T-cell (primary cell): ENCODE measurements around the gene RUNX1. TPM values are rescaled to one million over a fixed set of nuclear protein-coding genes. Genes with fewer than 3 reads are reported as not detected.

Source experiments
- ATAC-seq, 4 experiments: fragments of 200-7000 bp in 3 of 4; fragments of 150-1000 bp in 1 of 4; cut with Tn5 transposase; replicated peaks in 1 of 4; 1 replicate in 3 of 4; 2 replicates in 1 of 4; pipeline ENCODE4 v1.10.0; 2021; ENCODE audit warnings: moderate library complexity in 3 of 4, mild to moderate bottlenecking in 2 of 4, moderate number of reproducible peaks in 1 of 4
- CTCF ChIA-PET, 2 donors: fragments of 300-600 bp; sonication (Branson Sonifier 250); formaldehyde crosslinking; loops; one replicate each; lab custom pipeline; 2022; ENCODE audit warnings: antibody characterized with exemption in 2 of 2; lab: Charles Lee
- POLR2A ChIA-PET, 2 donors: fragments of 300-600 bp; sonication (Branson Sonifier 250); formaldehyde crosslinking; loops; one replicate each; lab custom pipeline; 2022; ENCODE audit warnings: antibody characterized with exemption in 2 of 2; lab: Charles Lee
- DNase-seq, 35 experiments: peaks; one replicate each; pipeline versions ENCODE4 v3.0.0 to v3.0.0-alpha.2; 2013 to 2023
- H3K27ac ChIP-seq: one replicate; pipeline ENCODE4 v1.5.1; 2013; ENCODE audit warnings: low read length
- H3K27me3 ChIP-seq, 2 experiments: replicated peaks in 1 of 2; 1 replicate in 1 of 2; 2 replicates in 1 of 2; pipeline versions ENCODE4 v1.6.1 to v1.7.0; 2013; ENCODE audit warnings: low read length in 1 of 2, mixed read lengths in 1 of 2; ENCODE audit not compliant: control insufficient read depth in 2 of 2, insufficient read depth in 2 of 2; ENCODE audit errors: extremely low read depth in 1 of 2
- H3K36me3 ChIP-seq, 2 donors: 1 replicate in 1 of 2; 2 replicates in 1 of 2; pipeline versions ENCODE4 v1.6.1 to v1.7.0; 2013; ENCODE audit warnings: low read length in 1 of 2; ENCODE audit not compliant: control insufficient read depth in 2 of 2, insufficient read depth in 1 of 2; ENCODE audit errors: extremely low read depth in 1 of 2
- H3K4me1 ChIP-seq, 2 experiments: 1 replicate in 1 of 2; 2 replicates in 1 of 2; pipeline versions ENCODE4 v1.6.1 to v1.7.0; 2013; ENCODE audit warnings: low read length in 2 of 2, mixed read lengths in 1 of 2; ENCODE audit not compliant: insufficient read depth in 2 of 2, control insufficient read depth in 1 of 2; ENCODE audit errors: extremely low read depth in 1 of 2
- H3K4me3 ChIP-seq, 2 donors: 1 replicate in 1 of 2; 2 replicates in 1 of 2; pipeline versions ENCODE4 v1.5.1 to v1.7.0; 2013; ENCODE audit warnings: mild to moderate bottlenecking in 2 of 2, low read length in 1 of 2, moderate library complexity in 1 of 2; ENCODE audit not compliant: control insufficient read depth in 1 of 2; ENCODE audit errors: extremely low read depth in 1 of 2
- H3K9me3 ChIP-seq: 2 replicates; pipeline ENCODE4 v1.7.0; 2013
- H3K27ac Mint-ChIP-seq, 2 donors: one replicate each; pipeline ENCODE4 v1.8.0; 2020 to 2021; ENCODE audit warnings: mild to moderate bottlenecking in 2 of 2, mixed read lengths in 2 of 2
- H3K27me3 Mint-ChIP-seq, 2 donors: one replicate each; pipeline ENCODE4 v1.8.0; 2021 to 2022; ENCODE audit warnings: mixed read lengths in 2 of 2
- H3K36me3 Mint-ChIP-seq: one replicate; pipeline ENCODE4 v1.8.0; 2021; ENCODE audit warnings: mixed read lengths
- H3K4me1 Mint-ChIP-seq, 3 donors: one replicate each; pipeline ENCODE4 v1.8.0; 2020 to 2022; ENCODE audit warnings: mixed read lengths in 3 of 3, mild to moderate bottlenecking in 1 of 3
- H3K4me3 Mint-ChIP-seq, 3 donors: one replicate each; pipeline ENCODE4 v1.8.0; 2020 to 2022; ENCODE audit warnings: mild to moderate bottlenecking in 3 of 3, mixed read lengths in 3 of 3, moderate library complexity in 3 of 3
- H3K9me3 Mint-ChIP-seq, 3 donors: one replicate each; pipeline ENCODE4 v1.8.0; 2020 to 2022; ENCODE audit warnings: mixed read lengths in 3 of 3
- WGBS: methylation state at CpG from one replicate; pipeline ENCODE4 v1.1.5; 2013; ENCODE audit warnings: missing lambda C conversion rate; ENCODE audit not compliant: insufficient coverage; 5-methylcytosine and 5-hydroxymethylcytosine counted together
- total RNA-seq, 35 experiments: library from RNA in 6 of 35; stranded (reverse) in 6 of 35; fragments of 120-200 nt in 1 of 35; gene quantifications; one replicate each; pipeline versions ENCODE4 v1.2.1 to v1.2.4 and lab custom pipeline; 2013 to 2026

RUNX1 gene
- total RNA-seq, 5 donors from 2014 or later (not counting 1 experiment from before 2014, with no cell fraction given), result 87.0 to 117 (median 104) TPM

DNA sequence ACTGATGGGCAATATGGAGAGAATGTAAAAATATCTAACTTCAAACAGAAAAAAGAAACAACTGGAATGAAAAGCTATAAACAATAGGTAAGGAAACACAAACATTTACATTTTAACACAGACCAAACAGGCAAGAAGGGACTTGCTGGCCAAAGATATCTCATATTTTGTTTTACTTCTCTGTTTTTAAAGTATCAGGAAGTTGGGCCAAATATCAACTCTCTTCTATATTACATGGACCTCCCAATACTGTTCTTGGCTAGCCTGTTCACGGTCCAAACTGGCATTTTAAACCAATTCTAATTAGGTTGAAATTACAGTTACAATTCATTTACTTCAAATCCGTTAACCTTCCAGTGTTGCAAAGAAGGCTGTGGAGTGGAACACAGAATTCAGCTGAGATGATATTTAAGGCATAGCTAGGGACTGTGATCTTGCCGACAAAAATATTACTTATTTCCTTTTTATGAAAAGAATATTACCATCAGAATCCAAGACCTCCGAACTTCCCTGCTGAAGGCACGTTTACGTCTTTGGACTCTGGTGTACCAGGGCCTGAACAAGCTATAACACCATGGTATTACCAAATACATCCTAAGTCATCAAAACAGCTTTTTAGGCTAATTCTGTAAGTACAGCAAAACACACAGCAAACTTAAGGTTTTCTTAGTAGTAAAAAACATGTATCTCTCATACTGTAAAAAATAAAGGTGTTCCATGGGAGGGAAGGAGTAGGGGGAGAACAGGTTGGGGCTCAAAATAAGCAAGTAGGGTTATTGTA lies 165.4 kb downstream of the RUNX1 start:
- POLR2A ChIA-PET, result interaction anchor here in 1 of 2 donors (0.6 kb wide), 1 partner anchor 322 kb away, joined by 7 read pairs; no protein-coding TSS in a partner anchor
- H3K4me1 ChIP-seq, result peaks cover 32 to 42% of the 10 kb centered on the region in 2 experiments
- peak overlapping the region; percentile 22 to 61 for H3K27ac Mint-ChIP-seq

DNA sequence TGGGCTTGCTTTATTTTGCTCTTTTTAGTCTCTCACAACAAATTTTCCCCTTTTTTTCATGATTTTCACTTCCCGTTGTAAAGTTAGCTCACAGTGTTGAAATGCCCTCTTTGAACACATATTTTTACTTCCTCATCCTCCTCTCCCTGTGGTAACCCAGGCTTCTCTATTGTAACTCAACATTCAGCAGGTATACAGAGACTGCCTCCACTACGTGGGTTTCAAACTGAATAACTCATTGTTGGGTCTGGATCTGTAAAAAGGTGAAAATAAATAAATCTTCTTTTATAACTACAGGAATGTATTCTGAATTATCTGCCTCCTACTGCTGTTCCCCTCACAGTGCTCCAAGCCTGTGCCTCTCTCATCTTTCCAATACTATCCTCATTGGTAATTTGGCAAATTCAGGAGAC lies 166.4 kb downstream of the RUNX1 start:
- no peak for ATAC-seq
- Mint-ChIP-seq H3K4me3 (peak overlapping the region in 2 of 3 donors; percentile 4 to 52), H3K27me3 (no peaks in the 10 kb centered on the region), H3K27ac (peak overlapping the region; percentile 2 to 69), H3K4me1 (peaks cover 62 to 70% (median 63%) of the 10 kb centered on the region in 3 donors), H3K9me3 (no peaks in the 10 kb centered on the region), H3K36me3 (peaks cover 36% of the 10 kb centered on the region)
- Histone ChIP-seq H3K4me3 (no peak overlapping the region), H3K27me3 (no peaks in the 10 kb centered on the region), H3K4me1 (peaks cover 24 to 41% of the 10 kb centered on the region in 2 experiments), H3K27ac (no peak overlapping the region), H3K9me3 (no peaks in the 10 kb centered on the region), H3K36me3 (peaks cover 0 to 15% of the 10 kb centered on the region in 2 donors)
- CTCF ChIA-PET, result interaction anchor here in 1 of 2 donors (0.6 to 0.7 kb wide), 2 partner anchors 127 to 143 kb away, joined by 4 to 5 read pairs; no protein-coding TSS in a partner anchor
- no peak for DNase-seq
- POLR2A ChIA-PET, result no interaction called here
- 64% methylated on average over 1 of the region's 2 CpGs for WGBS

More for the DNA sequence above, 165.4 kb downstream of the RUNX1 start:
- H3K36me3 ChIP-seq, result peaks cover 0 to 9% of the 10 kb centered on the region in 2 donors
- no peaks in the 10 kb centered on the region for H3K9me3 ChIP-seq
- no peaks in the 10 kb centered on the region for H3K27me3 Mint-ChIP-seq
- H3K9me3 Mint-ChIP-seq, result no peaks in the 10 kb centered on the region
- no peak overlapping the region for H3K27ac ChIP-seq
- no peak overlapping the region for H3K4me3 ChIP-seq
- H3K4me1 Mint-ChIP-seq, result peaks cover 63 to 70% (median 66%) of the 10 kb centered on the region in 3 donors
- peaks cover 26% of the 10 kb centered on the region for H3K36me3 Mint-ChIP-seq
- CTCF ChIA-PET, result interaction anchor here in 1 of 2 donors (0.5 to 1.6 kb wide), 2 partner anchors 117 to 517 kb away, joined by 3 to 4 read pairs; no protein-coding TSS in a partner anchor
- DNase-seq, result no peak
- H3K4me3 Mint-ChIP-seq, result peak overlapping the region; percentile 4 to 37 (median 31)
- no peaks in the 10 kb centered on the region for H3K27me3 ChIP-seq
- 62% methylated on average over 2 of the region's 6 CpGs for WGBS
- no peak for ATAC-seq

DNA sequence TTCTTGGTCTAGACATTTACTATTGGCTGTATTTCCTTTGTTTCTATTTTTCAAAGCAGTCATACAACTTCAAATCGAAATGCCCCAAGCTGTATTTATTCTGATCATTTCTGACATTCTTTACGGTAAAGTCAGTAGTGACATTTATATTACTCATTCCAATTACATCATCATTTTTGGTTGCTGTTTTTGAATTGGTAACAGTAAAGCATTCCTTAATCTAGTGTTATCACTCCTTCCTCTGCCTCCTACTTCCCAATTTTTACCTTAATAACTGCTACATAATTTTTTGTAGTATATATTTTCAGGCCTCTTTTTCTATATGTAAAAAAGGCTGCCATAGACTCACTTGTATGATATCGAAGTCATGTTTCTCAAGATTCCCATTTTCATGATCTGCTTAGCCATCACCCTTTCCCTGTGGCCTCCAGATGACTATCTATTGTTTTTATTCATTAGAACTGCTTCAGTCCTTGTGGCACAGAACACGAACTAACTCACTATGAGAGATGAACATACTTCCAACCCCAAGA lies 167.2 kb downstream of the RUNX1 start:
- Mint-ChIP-seq H3K27me3 (no peaks in the 10 kb centered on the region), H3K36me3 (peaks cover 41% of the 10 kb centered on the region), H3K9me3 (no peaks in the 10 kb centered on the region), H3K4me1 (peaks cover 57 to 65% (median 59%) of the 10 kb centered on the region in 3 donors), H3K27ac (peak overlapping the region; percentile 41), H3K4me3 (no peak overlapping the region)
- ChIA-PET CTCF (interaction anchor here in 1 of 2 donors (0.6 to 0.7 kb wide), 2 partner anchors 128 to 143 kb away, joined by 4 to 5 read pairs; no protein-coding TSS in a partner anchor), POLR2A (no interaction called here)
- Histone ChIP-seq H3K9me3 (no peaks in the 10 kb centered on the region), H3K4me1 (peaks cover 16 to 34% of the 10 kb centered on the region in 2 experiments), H3K4me3 (no peak overlapping the region), H3K36me3 (peaks cover 4 to 23% of the 10 kb centered on the region in 2 donors), H3K27me3 (no peaks in the 10 kb centered on the region), H3K27ac (no peak overlapping the region)
- ATAC-seq (no peak), DNase-seq (no peak)
- no CpG with 5 or more reads among the region's 4 CpGs for WGBS

DNA sequence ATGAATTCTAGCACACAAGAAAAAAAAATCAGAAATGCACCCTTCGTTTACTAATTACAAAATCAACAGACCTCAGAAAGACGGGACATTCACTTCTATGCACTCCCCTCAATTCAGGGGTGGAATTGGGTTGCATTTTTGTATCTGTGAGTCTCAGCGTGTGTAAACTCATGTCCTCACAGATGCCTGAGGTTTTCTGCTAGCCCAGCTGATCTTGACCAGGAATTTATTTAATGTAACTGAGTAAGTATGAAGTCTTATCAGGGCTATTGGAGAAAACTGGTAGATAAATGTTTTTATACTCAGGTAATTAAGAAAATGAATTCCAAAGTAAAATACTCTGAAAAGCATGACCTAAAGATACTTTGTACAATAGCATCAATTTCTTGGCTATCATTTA lies 167.7 kb downstream of the RUNX1 start:
- Mint-ChIP-seq H3K36me3 (peaks cover 41% of the 10 kb centered on the region), H3K4me3 (no peak overlapping the region), H3K27ac (peak overlapping the region; percentile 60 to 72), H3K9me3 (no peaks in the 10 kb centered on the region), H3K4me1 (peaks cover 52 to 65% (median 60%) of the 10 kb centered on the region in 3 donors), H3K27me3 (no peaks in the 10 kb centered on the region)
- ATAC-seq (no peak), DNase-seq (no peak)
- no peak overlapping the region for H3K27ac ChIP-seq
- POLR2A ChIA-PET, result no interaction called here
- H3K4me3 ChIP-seq, result no peak overlapping the region
- no CpG with 5 or more reads among the region's 3 CpGs for WGBS
- CTCF ChIA-PET, result no interaction called here
- H3K27me3 ChIP-seq, result no peaks in the 10 kb centered on the region
- peaks cover 12 to 33% of the 10 kb centered on the region in 2 experiments for H3K4me1 ChIP-seq
- no peaks in the 10 kb centered on the region for H3K9me3 ChIP-seq
- H3K36me3 ChIP-seq, result peaks cover 4 to 23% of the 10 kb centered on the region in 2 donors

DNA sequence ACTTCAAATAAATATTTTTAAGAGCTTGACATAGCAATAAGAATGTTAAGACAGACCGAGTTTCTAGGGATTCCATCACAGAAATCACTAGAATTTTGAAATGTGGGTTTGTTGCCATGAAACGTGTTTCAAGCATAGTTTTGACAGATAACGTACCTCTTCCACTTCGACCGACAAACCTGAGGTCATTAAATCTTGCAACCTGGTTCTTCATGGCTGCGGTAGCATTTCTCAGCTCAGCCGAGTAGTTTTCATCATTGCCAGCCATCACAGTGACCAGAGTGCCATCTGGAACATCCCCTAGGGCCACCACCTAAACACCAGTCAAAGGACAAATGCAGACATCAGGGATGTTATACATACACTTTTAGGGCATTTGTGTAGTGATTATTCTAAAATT lies 168.7 kb downstream of the RUNX1 start:
- Histone ChIP-seq H3K4me3 (no peak overlapping the region), H3K27me3 (no peaks in the 10 kb centered on the region), H3K36me3 (peaks cover 4 to 33% of the 10 kb centered on the region in 2 donors), H3K9me3 (no peaks in the 10 kb centered on the region), H3K27ac (no peak overlapping the region), H3K4me1 (peaks cover 3 to 25% of the 10 kb centered on the region in 2 experiments)
- peaks cover 48 to 61% (median 52%) of the 10 kb centered on the region in 3 donors for H3K4me1 Mint-ChIP-seq
- DNase-seq (no peak), ATAC-seq (no peak)
- H3K27ac Mint-ChIP-seq, result no peak overlapping the region
- 96% methylated on average over 6 of the region's 7 CpGs for WGBS
- no peaks in the 10 kb centered on the region for H3K9me3 Mint-ChIP-seq
- no peak overlapping the region for H3K4me3 Mint-ChIP-seq
- CTCF ChIA-PET, result interaction anchor here in 1 of 2 donors (0.6 kb wide), 1 partner anchor 639 kb away, joined by 3 read pairs; no protein-coding TSS in a partner anchor
- H3K36me3 Mint-ChIP-seq, result peaks cover 49% of the 10 kb centered on the region
- POLR2A ChIA-PET, result no interaction called here
- no peaks in the 10 kb centered on the region for H3K27me3 Mint-ChIP-seq

DNA sequence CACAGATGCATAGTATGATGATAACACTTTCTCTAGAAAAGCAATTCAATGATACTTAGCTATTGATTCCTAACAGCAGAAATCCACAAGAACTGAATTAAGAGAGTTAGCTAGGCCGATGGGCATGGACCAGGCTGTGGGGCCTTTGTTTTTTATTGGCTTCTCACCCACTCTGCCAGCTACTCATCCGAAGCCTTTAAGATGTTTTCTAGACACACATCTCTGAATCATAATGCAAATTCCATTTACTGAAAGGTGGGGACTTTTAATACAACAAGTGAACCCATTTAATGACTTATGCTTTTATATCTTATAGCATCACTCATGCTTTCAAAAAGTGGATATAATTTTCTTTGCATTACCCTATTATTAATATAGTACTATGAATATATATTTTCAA lies 170.2 kb downstream of the RUNX1 start:
- no peaks in the 10 kb centered on the region for H3K27me3 ChIP-seq
- no CpG with 5 or more reads among the region's 2 CpGs for WGBS
- no peak overlapping the region for H3K27ac ChIP-seq
- no peaks in the 10 kb centered on the region for H3K27me3 Mint-ChIP-seq
- ChIA-PET CTCF (no interaction called here), POLR2A (interaction anchor here in 1 of 2 donors (0.6 to 1.0 kb wide), 2 partner anchors 8 to 94 kb away, joined by 3 read pairs; no protein-coding TSS in a partner anchor)
- no peak for DNase-seq
- peaks cover 58% of the 10 kb centered on the region for H3K36me3 Mint-ChIP-seq
- H3K4me3 ChIP-seq, result no peak overlapping the region
- H3K4me1 Mint-ChIP-seq, result peaks cover 50 to 60% (median 51%) of the 10 kb centered on the region in 3 donors
- no peaks in the 10 kb centered on the region for H3K9me3 Mint-ChIP-seq
- H3K36me3 ChIP-seq, result peaks cover 4 to 45% of the 10 kb centered on the region in 2 donors
- H3K27ac Mint-ChIP-seq, result peak overlapping the region in 1 of 2 donors; percentile 1
- no peak overlapping the region for H3K4me3 Mint-ChIP-seq
- H3K4me1 ChIP-seq, result peaks cover 0 to 16% of the 10 kb centered on the region in 2 experiments
- H3K9me3 ChIP-seq, result no peaks in the 10 kb centered on the region
- ATAC-seq, result no peak
